HFF-Myc (cell line): ENCODE results near the gene GNAO1.

ENCODE experiments used
- DNase-seq: peaks from one replicate; pipeline ENCODE4 v3.0.0-alpha.2; 2011; ENCODE audit warnings: low read depth; ENCODE audit errors: extremely low read depth
- H3K4me3 ChIP-seq: replicated peaks from 2 replicates; pipeline ENCODE4 v1.5.1; 2011; ENCODE audit warnings: low read depth, mild to moderate bottlenecking, control low read depth, low read length
- CTCF ChIP-seq: IDR thresholded peaks from 2 replicates; pipeline ENCODE4 v1.5.1; 2012; ENCODE audit warnings: mild to moderate bottlenecking, low read depth, low read length, control low read depth; ENCODE audit errors: missing control alignments

GNAO1 gene

GRCh38 chr16:56325956-56326355 is 134.7 kb downstream of the GNAO1 start:
- TF ChIP-seq CTCF: no peak
- no peak overlapping the region for H3K4me3 ChIP-seq
- DNase-seq: no peak

- no peak for TF ChIP-seq CTCF
- no peak for DNase-seq
- no peak overlapping the region for H3K4me3 ChIP-seq
Observed at GRCh38 chr16:56327071-56327928, 136.0 kb downstream of the GNAO1 start.

GRCh38 chr16:56327929-56328258 is 136.6 kb downstream of the GNAO1 start:
- DNase-seq: no peak
- TF ChIP-seq CTCF: no peak
- H3K4me3 ChIP-seq: no peak overlapping the region

- TF ChIP-seq CTCF: no peak
- H3K4me3 ChIP-seq: no peak overlapping the region
- DNase-seq: no peak
Observed at GRCh38 chr16:56328276-56329022, 137.2 kb downstream of the GNAO1 start.

- DNase-seq: no peak
- no peak for TF ChIP-seq CTCF
- H3K4me3 ChIP-seq: no peak overlapping the region
Observed at GRCh38 chr16:56329887-56330286, 138.6 kb downstream of the GNAO1 start.

- no peak overlapping the region for H3K4me3 ChIP-seq
- DNase-seq: no peak
- TF ChIP-seq CTCF: no peak
Observed at GRCh38 chr16:56330476-56330875, 139.2 kb downstream of the GNAO1 start.
